ENCODE data around the gene GABBR2.

The GABBR2 gene

DNA sequence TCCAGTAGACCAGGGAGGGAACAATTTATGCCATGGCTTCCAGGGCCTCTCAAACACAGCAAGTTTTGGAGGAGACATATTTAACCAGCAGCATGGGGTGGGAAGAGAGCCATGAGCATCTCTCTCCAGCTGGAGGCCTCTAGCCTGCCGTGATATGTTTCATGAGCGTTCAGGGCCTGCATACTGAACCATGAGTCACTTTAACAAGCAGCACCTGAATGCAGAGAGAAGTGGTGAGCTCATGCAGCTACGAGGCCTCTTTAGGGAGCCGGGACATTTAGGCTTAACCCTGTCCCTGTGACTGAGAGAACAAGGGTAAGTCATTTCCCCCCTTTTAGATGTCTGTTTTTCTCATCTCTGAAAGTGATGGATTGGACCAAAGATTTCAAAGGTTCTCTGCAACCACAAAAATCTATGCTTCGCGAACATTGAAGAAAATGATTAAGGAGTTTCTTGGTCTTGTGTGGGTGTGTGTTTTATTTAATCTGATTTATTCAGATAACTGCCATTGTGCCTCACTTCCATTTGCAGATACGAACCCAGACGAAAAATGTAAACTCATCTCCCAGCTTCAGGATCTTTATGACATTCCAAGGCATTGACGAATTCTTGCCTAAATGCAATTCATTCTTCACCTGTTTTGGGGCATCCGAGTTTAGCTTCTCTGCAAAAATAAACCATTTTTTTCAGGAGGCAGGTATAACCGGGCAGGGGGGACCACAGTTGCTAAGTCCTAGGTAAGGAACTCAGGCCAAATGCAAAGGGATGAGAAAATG is 157.0 kb downstream of the GABBR2 start:
- in situ Hi-C loops (cut with MboI; ENCODE audit: low sequenced_read_pairs) = no loop called here
- no peak for DNase-seq (ENCODE audit: low spot score in 2 of 2)
- no peak overlapping the region for H3K4me3 ChIP-seq

DNA sequence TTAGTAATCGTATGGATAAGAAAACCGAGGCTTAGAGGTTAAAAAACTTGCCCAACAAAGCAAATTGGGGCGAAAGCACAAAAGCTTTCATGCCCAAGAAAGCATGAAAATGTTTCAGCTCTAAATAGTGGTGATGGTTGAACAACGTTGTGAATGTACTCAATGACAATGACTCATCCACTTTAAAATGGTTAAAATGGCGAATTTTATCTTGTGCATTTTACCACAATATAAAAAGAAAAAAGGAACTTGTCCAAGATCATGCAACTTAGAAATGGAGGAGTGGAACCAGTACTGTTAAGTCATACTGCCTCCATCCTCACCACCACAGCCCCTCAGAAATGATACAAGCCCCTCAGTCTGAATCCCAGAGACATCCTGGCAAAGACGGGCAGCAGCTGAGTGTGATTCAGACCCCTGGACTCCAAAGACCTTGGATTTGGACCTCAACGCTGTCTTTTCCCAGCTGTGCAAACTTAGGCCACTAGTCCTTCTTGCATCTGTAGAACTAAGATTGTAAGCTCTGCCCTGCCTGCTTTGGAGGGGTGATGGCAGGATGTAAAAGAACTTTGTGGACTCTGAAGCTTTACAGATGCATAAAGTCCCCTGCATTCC is 158.4 kb downstream of the GABBR2 start:
- DNase-seq (ENCODE audit: low spot score in 2 of 2) = no peak
- Histone ChIP-seq H3K27me3 (ENCODE audit: low read depth) (no peaks in the 10 kb centered on the region), H3K9me3 (no peaks in the 10 kb centered on the region), H3K4me3 (no peak overlapping the region), H3K36me3 (replicated peaks) (no peaks in the 10 kb centered on the region), H3K4me1 (no peaks in the 10 kb centered on the region)
- in situ Hi-C loops (cut with MboI; ENCODE audit: low sequenced_read_pairs) = no loop called here

More for the DNA sequence above, 157.0 kb downstream of the GABBR2 start:
- Histone ChIP-seq H3K4me1 (no peaks in the 10 kb centered on the region), H3K36me3 (replicated peaks) (no peaks in the 10 kb centered on the region), H3K27me3 (ENCODE audit: low read depth) (no peaks in the 10 kb centered on the region), H3K9me3 (no peaks in the 10 kb centered on the region)

DNA sequence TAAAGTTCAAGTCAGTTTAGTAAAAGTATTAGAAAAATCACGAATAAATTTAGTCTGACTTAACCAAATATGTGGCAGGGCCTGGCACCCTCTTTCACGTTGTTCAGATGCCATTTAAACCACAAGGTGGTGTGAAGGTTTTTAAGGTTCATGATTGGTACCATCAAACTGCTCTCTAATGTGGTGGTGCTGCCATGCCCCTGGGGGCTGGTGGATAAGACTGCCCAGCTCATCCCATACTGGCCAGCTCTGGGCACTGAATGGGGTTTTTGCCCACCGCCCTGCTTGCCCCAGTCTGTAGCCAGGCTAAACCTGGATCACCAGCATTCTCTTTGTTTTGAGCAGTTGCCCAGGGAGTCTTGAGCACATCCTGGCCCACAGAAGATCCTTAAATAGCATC is 159.3 kb downstream of the GABBR2 start:
- no peaks in the 10 kb centered on the region for H3K36me3 ChIP-seq (replicated peaks)
- no peak overlapping the region for H3K4me3 ChIP-seq
- no peaks in the 10 kb centered on the region for H3K4me1 ChIP-seq
- DNase-seq (ENCODE audit: low spot score in 2 of 2) = no peak
- H3K9me3 ChIP-seq = no peaks in the 10 kb centered on the region
- in situ Hi-C loops (cut with MboI; ENCODE audit: low sequenced_read_pairs) = no loop called here
- H3K27me3 ChIP-seq (ENCODE audit: low read depth) = peaks cover 3% of the 10 kb centered on the region; the same call in 1 of the 2 replicates

DNA sequence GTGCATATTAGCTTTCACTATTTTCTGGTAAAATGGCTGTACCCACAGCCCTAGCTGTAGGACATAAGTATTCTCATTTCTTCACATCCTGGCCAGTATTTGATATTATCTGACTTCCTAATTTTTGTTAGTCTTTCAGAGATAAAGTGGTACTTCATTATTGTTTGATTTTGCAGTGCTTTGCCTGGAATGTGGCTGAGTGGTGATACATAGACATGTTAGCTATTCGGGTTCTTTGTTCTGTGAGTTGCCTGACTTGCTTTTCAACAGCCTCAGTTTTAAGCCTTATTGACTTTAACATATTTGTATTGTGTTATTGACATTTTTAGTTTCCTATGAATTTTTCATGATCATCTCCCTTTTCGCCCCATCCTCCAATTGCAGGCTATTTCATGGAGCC is 161.1 kb downstream of the GABBR2 start:
- DNase-seq (ENCODE audit: low spot score in 2 of 2) = no peak
- Histone ChIP-seq H3K4me1 (no peaks in the 10 kb centered on the region), H3K36me3 (replicated peaks) (no peaks in the 10 kb centered on the region), H3K27me3 (ENCODE audit: low read depth) (peaks cover 3% of the 10 kb centered on the region; the same call in 1 of the 2 replicates), H3K9me3 (no peaks in the 10 kb centered on the region), H3K4me3 (no peak overlapping the region)
- in situ Hi-C loops (cut with MboI; ENCODE audit: low sequenced_read_pairs) = no loop called here

DNA sequence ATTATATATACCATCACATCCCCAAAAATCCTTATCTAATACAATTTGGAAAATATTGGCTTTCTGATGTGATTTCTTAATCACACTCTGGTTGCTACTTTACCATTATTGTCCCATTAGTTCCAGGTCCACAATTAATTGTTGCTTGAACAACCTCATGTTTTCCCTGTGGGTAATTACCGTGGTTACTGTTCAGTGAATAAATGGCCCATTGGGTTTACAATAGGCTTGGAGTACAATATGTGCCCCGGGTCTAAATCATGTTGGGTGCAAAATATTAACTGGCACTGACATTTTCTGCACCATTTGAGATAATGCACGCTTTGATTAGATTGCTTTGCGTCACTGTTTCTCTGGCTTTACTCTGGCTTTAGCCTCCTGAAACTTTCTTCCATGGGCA is 163.7 kb downstream of the GABBR2 start:
- Histone ChIP-seq H3K4me1 (no peaks in the 10 kb centered on the region), H3K4me3 (no peak overlapping the region), H3K36me3 (replicated peaks) (no peaks in the 10 kb centered on the region), H3K9me3 (no peaks in the 10 kb centered on the region), H3K27me3 (ENCODE audit: low read depth) (peaks cover 3% of the 10 kb centered on the region; the same call in 1 of the 2 replicates)
- no peak for DNase-seq (ENCODE audit: low spot score in 2 of 2)
- in situ Hi-C loops (cut with MboI; ENCODE audit: low sequenced_read_pairs) = no loop called here

DNA sequence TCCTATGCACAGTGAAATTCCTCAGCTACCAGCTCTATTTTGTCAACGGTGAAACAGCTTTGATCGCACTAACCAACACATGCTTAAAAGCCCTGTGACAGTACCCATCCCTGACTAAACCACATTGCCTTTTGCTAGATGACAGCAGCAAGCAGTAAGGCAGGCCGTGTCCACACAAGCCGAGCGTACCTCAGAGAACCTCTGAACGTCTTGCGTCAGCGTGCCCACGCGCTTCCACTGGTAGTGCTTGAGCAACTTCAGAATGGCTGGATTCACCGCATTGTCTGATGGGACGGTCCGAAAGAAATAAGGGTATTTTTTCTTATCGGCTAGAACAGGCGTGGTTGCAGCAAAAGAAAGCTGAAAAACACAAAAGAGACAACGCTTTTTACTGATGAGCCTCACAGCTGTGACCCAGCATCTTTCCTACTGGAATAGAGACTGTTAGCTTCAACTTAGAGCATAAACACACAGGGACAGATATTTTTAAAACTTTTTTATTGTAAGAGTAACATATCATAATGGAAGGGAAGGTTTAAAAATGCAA is 167.0 kb downstream of the GABBR2 start:
- in situ Hi-C loops (cut with MboI; ENCODE audit: low sequenced_read_pairs) = no loop called here
- DNase-seq (ENCODE audit: low spot score in 2 of 2) = no peak
- no peaks in the 10 kb centered on the region for H3K36me3 ChIP-seq (replicated peaks)
- no peaks in the 10 kb centered on the region for H3K9me3 ChIP-seq
- no peaks in the 10 kb centered on the region for H3K4me1 ChIP-seq
- no peak overlapping the region for H3K4me3 ChIP-seq
- H3K27me3 ChIP-seq (ENCODE audit: low read depth) = peaks cover 3% of the 10 kb centered on the region; the same call in 1 of the 2 replicates

DNA sequence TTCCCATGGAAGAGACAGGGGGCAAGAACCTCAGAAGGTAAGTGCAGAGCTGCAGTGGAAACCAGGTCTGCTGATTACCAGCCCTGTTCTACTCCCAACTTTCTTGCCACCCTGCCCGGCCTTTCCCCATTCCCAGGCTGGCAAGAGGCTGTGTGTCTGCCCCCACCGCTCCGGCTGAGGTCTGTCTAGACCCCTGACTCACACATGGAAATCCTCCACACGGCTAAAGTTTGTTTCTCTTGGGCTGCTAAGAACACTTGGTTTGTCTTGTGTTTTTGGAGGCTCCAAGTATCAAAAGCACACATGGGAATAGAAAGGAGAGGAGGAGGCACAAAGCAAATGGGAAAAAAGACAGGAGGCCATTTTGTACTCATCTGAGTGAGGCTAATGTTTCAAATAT is 168.3 kb downstream of the GABBR2 start:
- no peaks in the 10 kb centered on the region for H3K36me3 ChIP-seq (replicated peaks)
- no peaks in the 10 kb centered on the region for H3K9me3 ChIP-seq
- in situ Hi-C loops (cut with MboI; ENCODE audit: low sequenced_read_pairs) = no loop called here
- peaks cover 3% of the 10 kb centered on the region; the same call in 1 of the 2 replicates for H3K27me3 ChIP-seq (ENCODE audit: low read depth)
- no peaks in the 10 kb centered on the region for H3K4me1 ChIP-seq
- DNase-seq (ENCODE audit: low spot score in 2 of 2) = no peak
- H3K4me3 ChIP-seq = no peak overlapping the region

DNA sequence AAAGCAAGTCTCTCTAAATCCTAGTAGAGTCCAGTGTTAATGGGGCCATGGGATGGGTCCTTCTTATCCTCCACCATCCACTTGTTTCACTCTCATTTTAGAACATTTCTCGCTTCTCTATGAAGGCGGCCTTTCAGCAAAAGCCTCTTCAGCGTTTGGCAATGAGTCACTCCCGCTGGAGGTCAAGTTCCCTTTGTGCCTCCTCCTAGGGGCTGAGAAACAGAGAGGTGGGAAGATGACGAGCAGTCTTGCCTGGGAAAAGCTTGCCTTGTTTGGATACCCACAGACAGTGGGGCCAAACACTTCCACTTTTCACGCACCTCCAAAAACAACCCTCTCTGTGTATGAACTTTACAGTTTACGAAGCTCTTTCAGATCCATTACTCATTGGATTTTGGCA is 168.8 kb downstream of the GABBR2 start:
- no peaks in the 10 kb centered on the region for H3K9me3 ChIP-seq
- peaks cover 2% of the 10 kb centered on the region; the same call in 1 of the 2 replicates for H3K27me3 ChIP-seq (ENCODE audit: low read depth)
- H3K36me3 ChIP-seq (replicated peaks) = no peaks in the 10 kb centered on the region
- no peak overlapping the region for H3K4me3 ChIP-seq
- DNase-seq (ENCODE audit: low spot score in 2 of 2) = no peak
- in situ Hi-C loops (cut with MboI; ENCODE audit: low sequenced_read_pairs) = no loop called here
- no peaks in the 10 kb centered on the region for H3K4me1 ChIP-seq

DNA sequence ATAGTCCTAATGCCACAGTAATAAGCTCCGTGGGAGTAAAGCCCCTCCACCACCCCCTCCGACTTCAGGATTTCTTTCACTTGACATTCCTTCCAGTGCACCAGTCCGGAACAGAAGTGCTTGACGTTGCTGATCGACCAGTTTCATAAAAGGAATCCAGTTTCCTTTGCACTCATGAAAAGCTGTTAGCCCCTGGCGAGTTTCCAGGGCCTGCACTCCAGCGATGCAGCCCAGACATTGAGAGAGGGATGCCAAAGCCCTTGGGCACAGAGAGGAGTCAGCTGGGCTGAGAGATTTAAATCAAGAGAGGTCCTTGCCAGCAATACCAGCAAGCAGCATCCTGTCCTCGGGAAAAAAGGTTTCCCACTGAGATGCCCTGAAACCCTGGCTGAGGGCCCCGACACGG is 170.1 kb downstream of the GABBR2 start:
- in situ Hi-C loops (cut with MboI; ENCODE audit: low sequenced_read_pairs) = no loop called here

DNA sequence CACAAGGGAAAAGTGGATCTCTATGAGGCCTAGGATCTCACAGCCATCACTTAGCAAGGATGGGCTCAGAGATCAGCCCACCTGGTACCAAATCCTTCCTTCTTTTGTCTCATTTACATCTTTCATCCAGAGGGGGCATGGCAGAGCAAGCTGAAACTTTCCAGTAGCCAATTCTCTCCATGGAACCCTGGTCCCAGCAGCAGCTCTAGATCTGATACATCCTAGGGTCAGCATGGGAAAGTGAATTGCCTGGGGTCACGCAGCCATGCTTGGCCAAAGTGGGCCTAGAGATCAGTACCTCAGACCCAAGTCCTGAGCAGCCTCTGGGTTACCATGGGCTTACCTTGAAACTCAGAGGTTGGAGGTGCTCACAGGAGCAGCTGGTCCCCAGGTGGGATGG is 170.5 kb downstream of the GABBR2 start:
- Histone ChIP-seq H3K27me3 (ENCODE audit: low read depth) (no peaks in the 10 kb centered on the region), H3K4me3 (no peak overlapping the region), H3K4me1 (no peaks in the 10 kb centered on the region), H3K9me3 (no peaks in the 10 kb centered on the region), H3K36me3 (replicated peaks) (no peaks in the 10 kb centered on the region)
- no peak for DNase-seq (ENCODE audit: low spot score in 2 of 2)
- in situ Hi-C loops (cut with MboI; ENCODE audit: low sequenced_read_pairs) = no loop called here

More for the DNA sequence above, 170.1 kb downstream of the GABBR2 start:
- H3K9me3 ChIP-seq = no peaks in the 10 kb centered on the region
- H3K36me3 ChIP-seq (replicated peaks) = no peaks in the 10 kb centered on the region
- no peak for DNase-seq (ENCODE audit: low spot score in 2 of 2)
- no peaks in the 10 kb centered on the region for H3K27me3 ChIP-seq (ENCODE audit: low read depth)
- H3K4me1 ChIP-seq = no peaks in the 10 kb centered on the region
- no peak overlapping the region for H3K4me3 ChIP-seq

DNA sequence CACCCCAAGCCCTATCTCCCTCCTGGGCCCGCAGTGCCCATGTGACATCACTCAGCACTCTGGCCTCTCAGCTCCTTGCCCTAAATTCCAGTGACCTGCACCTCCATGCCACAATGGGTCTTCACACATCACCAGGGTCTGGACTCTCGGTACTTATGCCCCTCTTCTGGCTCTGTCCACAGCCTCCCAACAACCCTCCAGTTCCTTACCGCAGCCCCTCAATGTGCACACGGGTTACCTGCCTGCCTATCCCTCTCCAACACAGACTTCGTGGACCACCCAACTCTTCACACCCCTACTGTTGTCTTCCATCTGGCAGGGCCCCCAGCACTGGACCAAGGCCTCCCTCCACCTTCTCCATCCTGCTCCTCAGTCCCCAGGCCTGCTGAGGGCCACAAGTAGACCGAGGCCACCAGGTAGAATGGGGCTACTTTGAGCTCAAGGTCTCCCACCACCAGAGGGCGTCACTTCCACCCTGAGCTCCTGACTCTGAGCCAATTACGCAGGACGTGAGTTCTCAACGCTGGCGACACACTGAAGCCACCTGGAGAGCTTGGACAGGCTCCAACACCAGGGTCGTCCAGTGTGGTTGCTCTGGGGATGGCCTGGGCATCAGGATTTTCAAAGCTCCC is 172.1 kb downstream of the GABBR2 start:
- peak in 1 of 2 experiments; percentile 57 for DNase-seq (ENCODE audit: low spot score in 2 of 2)
- in situ Hi-C loops (cut with MboI; ENCODE audit: low sequenced_read_pairs) = no loop called here
- H3K36me3 ChIP-seq (replicated peaks) = no peaks in the 10 kb centered on the region
- H3K27me3 ChIP-seq (ENCODE audit: low read depth) = no peaks in the 10 kb centered on the region
- no peaks in the 10 kb centered on the region for H3K9me3 ChIP-seq
- H3K4me1 ChIP-seq = no peaks in the 10 kb centered on the region
- no peak overlapping the region for H3K4me3 ChIP-seq

DNA sequence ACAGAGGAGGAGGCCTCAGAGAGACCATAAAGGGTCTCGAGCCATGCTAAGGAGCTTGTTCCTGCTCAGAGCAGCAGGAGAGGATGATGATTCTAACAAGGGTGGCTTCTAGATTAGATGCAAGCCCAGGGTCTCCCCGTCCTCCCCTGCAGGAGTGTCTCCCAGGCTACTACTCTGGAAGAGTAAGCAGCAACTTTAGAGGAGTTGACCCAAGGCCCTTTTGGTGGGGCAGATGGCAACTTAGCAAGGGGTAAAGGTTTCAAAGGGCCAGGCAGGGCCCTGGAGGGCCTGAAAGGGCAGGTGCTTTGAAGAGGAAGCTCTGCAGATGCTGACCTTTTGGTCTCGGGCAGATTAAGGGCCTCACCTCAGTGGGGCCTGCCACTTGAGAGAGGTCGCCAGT is 174.9 kb downstream of the GABBR2 start:
- DNase-seq (ENCODE audit: low spot score in 2 of 2) = no peak
- H3K4me1 ChIP-seq = no peaks in the 10 kb centered on the region
- H3K27me3 ChIP-seq (ENCODE audit: low read depth) = no peaks in the 10 kb centered on the region
- no peaks in the 10 kb centered on the region for H3K9me3 ChIP-seq
- H3K36me3 ChIP-seq (replicated peaks) = no peaks in the 10 kb centered on the region
- no peak overlapping the region for H3K4me3 ChIP-seq
- in situ Hi-C loops (cut with MboI; ENCODE audit: low sequenced_read_pairs) = no loop called here

DNA sequence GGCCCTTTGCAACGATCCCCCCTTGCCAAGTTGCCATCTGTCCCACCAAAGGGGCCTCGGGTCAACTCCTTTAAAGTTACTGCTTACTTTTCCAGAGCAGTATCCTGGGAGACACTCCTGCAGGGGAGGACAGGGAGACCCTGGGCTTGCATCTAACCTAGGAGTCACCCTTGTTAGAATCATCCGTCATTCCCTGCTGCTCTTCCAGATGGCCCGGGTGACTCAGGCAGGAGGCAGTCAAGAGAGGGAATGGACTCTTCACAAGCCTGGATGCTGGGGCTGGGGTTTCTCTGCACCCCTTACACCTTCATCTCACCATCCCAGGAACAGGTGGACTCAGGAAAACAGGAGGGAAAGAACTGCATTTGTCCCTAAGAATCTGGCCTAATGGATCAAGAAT is 175.6 kb downstream of the GABBR2 start:
- H3K9me3 ChIP-seq = no peaks in the 10 kb centered on the region
- in situ Hi-C loops (cut with MboI; ENCODE audit: low sequenced_read_pairs) = no loop called here
- H3K27me3 ChIP-seq (ENCODE audit: low read depth) = no peaks in the 10 kb centered on the region
- DNase-seq (ENCODE audit: low spot score in 2 of 2) = no peak
- H3K36me3 ChIP-seq (replicated peaks) = no peaks in the 10 kb centered on the region
- no peak overlapping the region for H3K4me3 ChIP-seq
- H3K4me1 ChIP-seq = no peaks in the 10 kb centered on the region

DNA sequence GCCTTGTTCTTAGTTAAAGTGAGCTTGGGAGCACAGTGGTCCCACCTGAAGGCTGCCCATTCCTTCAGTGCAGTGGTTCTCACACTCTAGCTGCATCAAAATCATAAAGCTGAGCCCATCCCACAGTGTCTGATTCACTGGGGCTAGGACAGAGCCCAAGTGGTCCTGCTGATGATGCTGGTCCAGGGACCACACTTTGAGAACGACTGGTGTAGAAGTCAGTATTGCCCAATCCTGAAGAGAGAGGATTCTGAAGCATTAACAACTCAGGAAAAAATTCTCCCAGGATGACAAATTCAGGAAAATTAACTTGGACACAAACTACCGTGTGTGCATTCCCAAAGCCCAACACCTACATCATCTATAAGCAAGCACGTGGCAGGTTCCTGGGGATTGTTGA is 176.2 kb downstream of the GABBR2 start:
- no peak for DNase-seq (ENCODE audit: low spot score in 2 of 2)
- H3K36me3 ChIP-seq (replicated peaks) = no peaks in the 10 kb centered on the region
- H3K9me3 ChIP-seq = no peaks in the 10 kb centered on the region
- H3K4me3 ChIP-seq = no peak overlapping the region
- H3K27me3 ChIP-seq (ENCODE audit: low read depth) = no peaks in the 10 kb centered on the region
- in situ Hi-C loops (cut with MboI; ENCODE audit: low sequenced_read_pairs) = no loop called here
- no peaks in the 10 kb centered on the region for H3K4me1 ChIP-seq

Measured in HAP-1 (cell line).